ENCODE measurements around the gene RAB11FIP2.

Gene RAB11FIP2

GRCh38 chr10:118003126-118003525, 43.6 kb downstream of the RAB11FIP2 start:
- Histone ChIP-seq H3K27ac (ENCODE audit: low read depth, low read length) (no peak overlapping the region), H3K9ac (ENCODE audit: low read length) (no peak overlapping the region), H3K9me3 (ENCODE audit: low read length) (no peaks in the 10 kb centered on the region), H3K27me3 (ENCODE audit: control insufficient read depth in 1 of 2, insufficient read depth in 2 of 2, low read length in 2 of 2) (no peaks in the 10 kb centered on the region), H3K4me3 (ENCODE audit: low read depth in 1 of 2, low read length in 2 of 2) (no peak overlapping the region), H3K4me1 (ENCODE audit: insufficient read depth, low read length) (no peaks in the 10 kb centered on the region), H3K36me3 (ENCODE audit: insufficient read depth, low read length) (peaks cover 5% of the 10 kb centered on the region)

- Histone ChIP-seq H3K36me3 (ENCODE audit: insufficient read depth, low read length) (peaks cover 5% of the 10 kb centered on the region), H3K9me3 (ENCODE audit: low read length) (no peaks in the 10 kb centered on the region), H3K4me3 (ENCODE audit: low read depth in 1 of 2, low read length in 2 of 2) (no peak overlapping the region), H3K4me1 (ENCODE audit: insufficient read depth, low read length) (no peaks in the 10 kb centered on the region), H3K9ac (ENCODE audit: low read length) (no peak overlapping the region), H3K27me3 (ENCODE audit: control insufficient read depth in 1 of 2, insufficient read depth in 2 of 2, low read length in 2 of 2) (no peaks in the 10 kb centered on the region), H3K27ac (ENCODE audit: low read depth, low read length) (no peak overlapping the region)
Observed at GRCh38 chr10:118002581-118002980, 44.2 kb downstream of the RAB11FIP2 start.

GRCh38 chr10:117997673-117998072, 49.1 kb downstream of the RAB11FIP2 start:
- Histone ChIP-seq H3K27ac (ENCODE audit: low read depth, low read length) (no peak overlapping the region), H3K36me3 (ENCODE audit: insufficient read depth, low read length) (no peaks in the 10 kb centered on the region)

GRCh38 chr10:117996709-117997108, 50.0 kb downstream of the RAB11FIP2 start:
- Histone ChIP-seq H3K27me3 (ENCODE audit: control insufficient read depth in 1 of 2, insufficient read depth in 2 of 2, low read length in 2 of 2) (no peaks in the 10 kb centered on the region), H3K4me3 (ENCODE audit: low read depth in 1 of 2, low read length in 2 of 2) (no peak overlapping the region), H3K4me1 (ENCODE audit: insufficient read depth, low read length) (no peaks in the 10 kb centered on the region), H3K9ac (ENCODE audit: low read length) (no peak overlapping the region), H3K27ac (ENCODE audit: low read depth, low read length) (no peak overlapping the region), H3K9me3 (ENCODE audit: low read length) (no peaks in the 10 kb centered on the region), H3K36me3 (ENCODE audit: insufficient read depth, low read length) (no peaks in the 10 kb centered on the region)

More at GRCh38 chr10:117997673-117998072, 49.1 kb downstream of the RAB11FIP2 start:
- Histone ChIP-seq H3K27me3 (ENCODE audit: control insufficient read depth in 1 of 2, insufficient read depth in 2 of 2, low read length in 2 of 2) (no peaks in the 10 kb centered on the region), H3K9me3 (ENCODE audit: low read length) (no peaks in the 10 kb centered on the region), H3K4me1 (ENCODE audit: insufficient read depth, low read length) (no peaks in the 10 kb centered on the region), H3K9ac (ENCODE audit: low read length) (no peak overlapping the region), H3K4me3 (ENCODE audit: low read depth in 1 of 2, low read length in 2 of 2) (no peak overlapping the region)

GRCh38 chr10:117994771-117995170, 52.0 kb downstream of the RAB11FIP2 start:
- Histone ChIP-seq H3K4me1 (ENCODE audit: insufficient read depth, low read length) (no peaks in the 10 kb centered on the region), H3K36me3 (ENCODE audit: insufficient read depth, low read length) (no peaks in the 10 kb centered on the region), H3K9ac (ENCODE audit: low read length) (no peak overlapping the region), H3K27me3 (ENCODE audit: control insufficient read depth in 1 of 2, insufficient read depth in 2 of 2, low read length in 2 of 2) (no peaks in the 10 kb centered on the region), H3K9me3 (ENCODE audit: low read length) (no peaks in the 10 kb centered on the region), H3K4me3 (ENCODE audit: low read depth in 1 of 2, low read length in 2 of 2) (no peak overlapping the region), H3K27ac (ENCODE audit: low read depth, low read length) (no peak overlapping the region)

- Histone ChIP-seq H3K27me3 (ENCODE audit: control insufficient read depth in 1 of 2, insufficient read depth in 2 of 2, low read length in 2 of 2) (no peaks in the 10 kb centered on the region), H3K27ac (ENCODE audit: low read depth, low read length) (no peak overlapping the region), H3K9ac (ENCODE audit: low read length) (no peak overlapping the region), H3K4me1 (ENCODE audit: insufficient read depth, low read length) (no peaks in the 10 kb centered on the region), H3K9me3 (ENCODE audit: low read length) (no peaks in the 10 kb centered on the region), H3K36me3 (ENCODE audit: insufficient read depth, low read length) (no peaks in the 10 kb centered on the region), H3K4me3 (ENCODE audit: low read depth in 1 of 2, low read length in 2 of 2) (no peak overlapping the region)
Observed at GRCh38 chr10:117993166-117993565, 53.6 kb downstream of the RAB11FIP2 start.

- no peaks in the 10 kb centered on the region for H3K9me3 ChIP-seq (ENCODE audit: low read length)
- no peaks in the 10 kb centered on the region for H3K27me3 ChIP-seq (ENCODE audit: control insufficient read depth in 1 of 2, insufficient read depth in 2 of 2, low read length in 2 of 2)
- H3K27ac ChIP-seq (ENCODE audit: low read depth, low read length): no peak overlapping the region
- no peaks in the 10 kb centered on the region for H3K36me3 ChIP-seq (ENCODE audit: insufficient read depth, low read length)
- H3K9ac ChIP-seq (ENCODE audit: low read length): no peak overlapping the region
- H3K4me3 ChIP-seq (ENCODE audit: low read depth in 1 of 2, low read length in 2 of 2): no peak overlapping the region
- no peaks in the 10 kb centered on the region for H3K4me1 ChIP-seq (ENCODE audit: insufficient read depth, low read length)
Observed at GRCh38 chr10:117991701-117992100, 55.0 kb downstream of the RAB11FIP2 start.

- Histone ChIP-seq H3K9ac (ENCODE audit: low read length) (no peak overlapping the region), H3K27me3 (ENCODE audit: control insufficient read depth in 1 of 2, insufficient read depth in 2 of 2, low read length in 2 of 2) (no peaks in the 10 kb centered on the region), H3K27ac (ENCODE audit: low read depth, low read length) (no peak overlapping the region), H3K4me1 (ENCODE audit: insufficient read depth, low read length) (no peaks in the 10 kb centered on the region), H3K4me3 (ENCODE audit: low read depth in 1 of 2, low read length in 2 of 2) (no peak overlapping the region), H3K9me3 (ENCODE audit: low read length) (no peaks in the 10 kb centered on the region), H3K36me3 (ENCODE audit: insufficient read depth, low read length) (no peaks in the 10 kb centered on the region)
Observed at GRCh38 chr10:117989962-117990361, 56.8 kb downstream of the RAB11FIP2 start.

- Histone ChIP-seq H3K4me3 (ENCODE audit: low read depth in 1 of 2, low read length in 2 of 2) (no peak overlapping the region), H3K4me1 (ENCODE audit: insufficient read depth, low read length) (no peaks in the 10 kb centered on the region), H3K36me3 (ENCODE audit: insufficient read depth, low read length) (no peaks in the 10 kb centered on the region), H3K27me3 (ENCODE audit: control insufficient read depth in 1 of 2, insufficient read depth in 2 of 2, low read length in 2 of 2) (no peaks in the 10 kb centered on the region), H3K27ac (ENCODE audit: low read depth, low read length) (no peak overlapping the region), H3K9me3 (ENCODE audit: low read length) (no peaks in the 10 kb centered on the region), H3K9ac (ENCODE audit: low read length) (no peak overlapping the region)
Observed at GRCh38 chr10:117988814-117989213, 57.9 kb downstream of the RAB11FIP2 start.

GRCh38 chr10:117987244-117987909, 59.4 kb downstream of the RAB11FIP2 start:
- no peak overlapping the region for H3K27ac ChIP-seq (ENCODE audit: low read depth, low read length)
- no peak overlapping the region for H3K9ac ChIP-seq (ENCODE audit: low read length)

GRCh38 chr10:117983961-117984360, 62.8 kb downstream of the RAB11FIP2 start:
- H3K9me3 ChIP-seq (ENCODE audit: low read length): no peaks in the 10 kb centered on the region
- no peaks in the 10 kb centered on the region for H3K4me1 ChIP-seq (ENCODE audit: insufficient read depth, low read length)
- H3K27ac ChIP-seq (ENCODE audit: low read depth, low read length): no peak overlapping the region
- no peak overlapping the region for H3K4me3 ChIP-seq (ENCODE audit: low read depth in 1 of 2, low read length in 2 of 2)
- no peak overlapping the region for H3K9ac ChIP-seq (ENCODE audit: low read length)
- H3K27me3 ChIP-seq (ENCODE audit: control insufficient read depth in 1 of 2, insufficient read depth in 2 of 2, low read length in 2 of 2): no peaks in the 10 kb centered on the region
- no peaks in the 10 kb centered on the region for H3K36me3 ChIP-seq (ENCODE audit: insufficient read depth, low read length)

More at GRCh38 chr10:117987244-117987909, 59.4 kb downstream of the RAB11FIP2 start:
- H3K4me3 ChIP-seq (ENCODE audit: low read depth in 1 of 2, low read length in 2 of 2): no peak overlapping the region
- H3K4me1 ChIP-seq (ENCODE audit: insufficient read depth, low read length): no peaks in the 10 kb centered on the region
- no peaks in the 10 kb centered on the region for H3K9me3 ChIP-seq (ENCODE audit: low read length)
- H3K27me3 ChIP-seq (ENCODE audit: control insufficient read depth in 1 of 2, insufficient read depth in 2 of 2, low read length in 2 of 2): no peaks in the 10 kb centered on the region
- no peaks in the 10 kb centered on the region for H3K36me3 ChIP-seq (ENCODE audit: insufficient read depth, low read length)
